LHCN-M2 (cell line): ENCODE results near the gene PRODH2. TPM values are rescaled to one million over a fixed set of nuclear protein-coding genes. Genes with fewer than 3 reads are reported as not detected.
A peak's percentile ranks its signal among the peaks of the same experiment; 100 is the strongest.
"Not testable (repeated sequence)": the region's sequence is repeated elsewhere in the genome, so short reads cannot be mapped to it uniquely, and the experiment has no call there.

Experiments used
- DNase-seq: peaks from one replicate; pipeline ENCODE4 v3.0.0-alpha.2; 2012; ENCODE audit warnings: low read depth
- total RNA-seq: library from RNA; depleted of rRNA; stranded (reverse); fragments of >200 nt; gene quantifications from 2 replicates; pipeline ENCODE4 v1.2.3, GENCODE V29; 2014

PRODH2 gene
- total RNA-seq, 1 experiment from 2014 or later, result not detected

- no peak for DNase-seq
Observed at GRCh38 chr19:35796645-35797542, 15.8 kb downstream of the PRODH2 start.

GRCh38 chr19:35795564-35795963 lies 17.1 kb downstream of the PRODH2 start:
- not testable (repeated sequence) for DNase-seq

GRCh38 chr19:35793381-35794165 lies 19.1 kb downstream of the PRODH2 start:
- peak; percentile 42 for DNase-seq

- DNase-seq, result no peak
Observed at GRCh38 chr19:35792888-35793287, 19.8 kb downstream of the PRODH2 start.

- DNase-seq, result no peak
Observed at GRCh38 chr19:35792312-35792711, 20.3 kb downstream of the PRODH2 start.

GRCh38 chr19:35791814-35792279 lies 20.8 kb downstream of the PRODH2 start:
- no peak for DNase-seq

- no peak for DNase-seq
Observed at GRCh38 chr19:35790981-35791813, 21.4 kb downstream of the PRODH2 start.

- no peak for DNase-seq
Observed at GRCh38 chr19:35789978-35790944, 22.4 kb downstream of the PRODH2 start.

GRCh38 chr19:35789195-35789977 lies 23.3 kb downstream of the PRODH2 start:
- DNase-seq, result no peak

GRCh38 chr19:35788205-35788960 lies 24.3 kb downstream of the PRODH2 start:
- no peak for DNase-seq

- no peak for DNase-seq
Observed at GRCh38 chr19:35787227-35787799, 25.3 kb downstream of the PRODH2 start.

GRCh38 chr19:35786299-35787160 lies 26.1 kb downstream of the PRODH2 start:
- no peak for DNase-seq

- no peak for DNase-seq
Observed at GRCh38 chr19:35785339-35785627, 27.4 kb downstream of the PRODH2 start.

GRCh38 chr19:35784503-35785338 lies 27.9 kb downstream of the PRODH2 start:
- DNase-seq, result no peak

GRCh38 chr19:35783469-35784434 lies 28.9 kb downstream of the PRODH2 start:
- DNase-seq, result no peak

GRCh38 chr19:35782589-35782988 lies 30.1 kb downstream of the PRODH2 start:
- DNase-seq, result no peak
